Hematopoietic multipotent progenitor cell treated with erythropoietin and hydrocortisone succinate and interleukin-3 and kit ligand, for 17 days (in vitro differentiated cells): ENCODE measurements around the gene SCML1.

ENCODE experiments used
- DNase-seq: peaks from one replicate; pipeline ENCODE4 v3.0.0-alpha.2; 2015; ENCODE audit warnings: low spot score

SCML1 gene

GRCh38 chrX:17788956-17789562 lies 51.8 kb downstream of the SCML1 start:
- DNase-seq = no peak

DNA sequence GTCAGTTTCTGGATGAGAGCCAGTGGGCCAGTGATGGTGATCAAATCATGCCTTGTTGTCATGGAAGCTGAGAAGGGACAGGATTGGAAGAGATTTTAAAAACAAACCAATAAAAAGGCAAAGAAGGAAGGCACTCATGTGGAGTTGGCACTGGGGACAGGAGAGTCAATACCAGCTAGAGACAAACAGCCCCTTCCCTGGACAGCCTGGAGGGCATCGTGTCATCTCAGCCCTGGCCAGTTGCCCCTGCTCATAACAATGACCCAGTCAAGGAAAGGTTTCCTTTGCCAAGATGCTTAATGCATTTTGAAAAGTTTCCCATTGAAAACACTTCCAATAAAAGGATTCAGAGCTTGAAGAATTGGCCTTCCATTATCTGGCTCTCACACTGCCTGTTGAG lies 55.5 kb downstream of the SCML1 start:
- no peak for DNase-seq

- no peak for DNase-seq
Measured at GRCh38 chrX:17798921-17799320, 61.6 kb downstream of the SCML1 start.

- no peak for DNase-seq
Measured at GRCh38 chrX:17801431-17801830, 64.1 kb downstream of the SCML1 start.

DNA sequence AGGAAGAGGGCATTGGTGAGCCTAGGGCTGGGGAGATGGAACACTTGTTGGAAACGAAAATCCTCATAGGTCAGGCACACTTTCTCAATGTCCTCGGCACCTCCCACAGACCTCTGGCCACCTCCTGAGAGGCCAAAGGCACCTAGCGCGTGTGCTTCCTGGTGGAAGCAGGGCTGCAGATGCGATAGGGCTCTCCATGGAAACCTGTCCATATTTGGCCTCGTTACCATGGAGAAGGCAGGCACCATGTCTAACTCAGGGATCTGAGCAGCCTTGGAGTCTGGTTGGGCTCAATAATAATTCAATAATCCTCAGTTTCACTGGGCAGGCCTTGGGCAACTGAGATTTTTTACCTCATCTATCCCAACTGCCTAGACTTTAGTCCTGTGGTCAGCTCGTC lies 65.5 kb downstream of the SCML1 start:
- DNase-seq = no peak

DNA sequence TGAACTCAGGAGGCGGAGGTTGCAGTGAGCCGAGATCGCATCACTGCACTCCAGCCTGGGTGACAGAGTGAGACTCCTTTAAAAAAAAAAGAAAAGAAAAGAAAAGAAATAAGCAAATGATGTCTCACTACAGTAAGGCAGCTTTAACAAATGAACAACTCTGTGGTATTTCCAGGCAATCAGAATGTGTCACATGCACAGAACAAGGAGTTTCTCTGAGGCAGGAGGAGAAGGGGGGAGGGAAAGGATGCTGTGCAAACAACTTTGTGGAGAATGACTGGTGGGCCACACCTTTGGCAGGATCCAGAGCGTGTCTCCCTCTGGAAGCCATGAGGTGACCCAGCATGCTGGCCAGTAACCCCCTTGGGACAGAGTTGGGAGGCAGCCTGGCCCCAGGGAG lies 66.2 kb downstream of the SCML1 start:
- DNase-seq = no peak
